Type B pancreatic cell (in vitro differentiated cells): ENCODE data around the gene GJC1. TPM values are rescaled to one million over a fixed set of nuclear protein-coding genes. Genes with fewer than 3 reads are reported as not detected.

Experiments
- DNase-seq: peaks from one replicate; pipeline ENCODE4 v3.0.0; 2021; ENCODE audit warnings: mixed read lengths; ENCODE audit not compliant: unreplicated experiment; ENCODE audit errors: extremely low spot score
- H3K27ac Mint-ChIP-seq: 2 replicates; pipeline ENCODE4 v1.8.0; 2021; ENCODE audit warnings: mild to moderate bottlenecking, mixed read lengths
- H3K27me3 Mint-ChIP-seq: 2 replicates; pipeline ENCODE4 v1.8.0; 2021; ENCODE audit warnings: mixed read lengths
- H3K36me3 Mint-ChIP-seq: 2 replicates; pipeline ENCODE4 v1.8.0; 2021; ENCODE audit warnings: mixed read lengths
- H3K4me1 Mint-ChIP-seq: one replicate; pipeline ENCODE4 v1.8.0; 2021; ENCODE audit warnings: mixed read lengths; ENCODE audit not compliant: unreplicated experiment
- H3K4me3 Mint-ChIP-seq: 2 replicates; pipeline ENCODE4 v1.8.0; 2021; ENCODE audit warnings: mild to moderate bottlenecking, mixed read lengths
- H3K9me3 Mint-ChIP-seq: 2 replicates; pipeline ENCODE4 v1.8.0; 2021; ENCODE audit warnings: mixed read lengths
- CTCF ChIP-seq: fragments of 200-600 bp; sonication (generic); conservative IDR thresholded peaks from 2 replicates; pipeline ENCODE4 v1.5.0; 2021; ENCODE audit warnings: antibody characterized with exemption, mild to moderate bottlenecking
- total RNA-seq: library from RNA; stranded (reverse); gene quantifications from 2 replicates; pipeline ENCODE4 v1.2.1, GENCODE V29; 2021; ENCODE audit warnings: low replicate concordance

The GJC1 gene
- total RNA-seq, 1 donor from 2014 or later = 62.6 TPM

- Mint-ChIP-seq H3K9me3 (no peaks in the 10 kb centered on the region), H3K4me3 (no peak overlapping the region), H3K27me3 (no peaks in the 10 kb centered on the region), H3K36me3 (peaks cover 38% of the 10 kb centered on the region), H3K4me1 (peaks cover 4% of the 10 kb centered on the region), H3K27ac (no peak overlapping the region)
- DNase-seq = no peak
- TF ChIP-seq CTCF = no peak
Measured at GRCh38 chr17:44850612-44851011, 20.5 kb upstream of the GJC1 start.

- no peak for DNase-seq
- no peaks in the 10 kb centered on the region for H3K9me3 Mint-ChIP-seq
- H3K4me3 Mint-ChIP-seq = no peak overlapping the region
- no peak overlapping the region for H3K27ac Mint-ChIP-seq
- H3K4me1 Mint-ChIP-seq = peaks cover 4% of the 10 kb centered on the region
- peaks cover 37% of the 10 kb centered on the region for H3K36me3 Mint-ChIP-seq
- no peak for TF ChIP-seq CTCF
- H3K27me3 Mint-ChIP-seq = no peaks in the 10 kb centered on the region
Measured at GRCh38 chr17:44850025-44850424, 19.9 kb upstream of the GJC1 start.

DNA sequence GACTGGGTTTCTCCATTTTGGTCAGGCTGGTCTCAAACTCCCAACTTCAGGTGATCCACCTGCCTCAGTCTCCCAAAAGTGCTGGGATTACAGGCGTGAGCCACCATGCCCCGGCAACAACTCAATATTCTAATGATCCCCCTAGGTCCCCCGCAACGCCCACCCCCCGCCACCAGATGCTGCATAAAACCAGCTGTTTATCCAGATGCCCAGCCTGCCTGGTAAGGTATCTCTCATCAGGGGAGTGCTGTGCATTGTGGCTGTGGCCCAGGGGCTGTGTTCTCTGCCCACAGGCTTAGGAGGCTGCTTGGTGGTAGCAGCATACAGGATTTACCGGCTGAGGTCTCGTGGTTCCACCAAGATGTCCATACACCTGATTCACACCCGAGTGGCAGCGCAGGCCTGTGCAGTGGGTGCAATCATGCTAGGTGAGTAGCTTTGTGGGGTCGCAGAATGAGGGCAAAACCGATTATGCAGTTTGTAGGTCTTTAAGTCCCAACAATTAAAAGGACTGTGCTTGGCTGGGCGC, 18.9 kb upstream of the GJC1 start:
- no peak overlapping the region for H3K27ac Mint-ChIP-seq
- no peaks in the 10 kb centered on the region for H3K9me3 Mint-ChIP-seq

DNA sequence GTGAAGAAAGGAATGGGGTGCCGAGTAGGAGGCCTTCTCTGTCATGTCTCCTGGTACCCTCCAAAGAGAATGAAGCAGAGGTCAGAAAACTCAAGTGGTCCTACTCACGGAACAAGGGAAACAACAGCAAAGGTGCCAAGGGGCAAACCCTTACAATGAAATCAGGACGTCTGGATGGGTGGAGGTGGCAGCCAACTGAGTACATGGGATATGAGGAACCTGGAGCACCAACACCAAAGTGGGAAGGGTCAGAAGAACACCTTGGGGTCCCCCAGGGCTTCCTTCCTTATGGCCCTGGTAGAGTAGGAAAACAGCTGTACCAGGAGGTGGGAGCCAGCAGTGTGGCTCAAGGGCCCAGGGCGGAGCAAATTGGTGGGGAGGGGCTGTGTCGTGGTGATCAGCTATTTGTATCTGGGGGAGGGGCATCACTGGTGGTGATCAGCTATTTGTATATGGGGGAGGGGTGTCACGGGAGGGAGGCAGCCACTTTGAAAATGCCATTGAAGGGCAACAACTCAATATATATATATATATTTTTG, 18.2 kb upstream of the GJC1 start:
- H3K27ac Mint-ChIP-seq = no peak overlapping the region
- no peak overlapping the region for H3K4me3 Mint-ChIP-seq
- peaks cover 26% of the 10 kb centered on the region for H3K36me3 Mint-ChIP-seq
- no peaks in the 10 kb centered on the region for H3K27me3 Mint-ChIP-seq
- TF ChIP-seq CTCF = no peak
- H3K9me3 Mint-ChIP-seq = no peaks in the 10 kb centered on the region
- DNase-seq = no peak
- H3K4me1 Mint-ChIP-seq = peaks cover 4% of the 10 kb centered on the region

More for the DNA sequence above, 18.9 kb upstream of the GJC1 start:
- no peak for TF ChIP-seq CTCF
- no peak for DNase-seq
- Mint-ChIP-seq H3K4me1 (peaks cover 4% of the 10 kb centered on the region), H3K27me3 (no peaks in the 10 kb centered on the region), H3K36me3 (peaks cover 30% of the 10 kb centered on the region), H3K4me3 (no peak overlapping the region)

GRCh38 chr17:44847586-44847985, 17.5 kb upstream of the GJC1 start, which contains the start of gene HIGD1B:
HIGD1B (plus strand) TSS chr17:44847883; CDS start chr17:44848153, 270 bp downstream.
- Mint-ChIP-seq H3K4me1 (peaks cover 10% of the 10 kb centered on the region), H3K4me3 (no peak within 1 kb of the TSS), H3K27me3 (peaks cover 4% of the 10 kb centered on the region), H3K27ac (no peak within 1 kb of the TSS), H3K9me3 (no peaks in the 10 kb centered on the region), H3K36me3 (peaks cover 25% of the 10 kb centered on the region)
- TF ChIP-seq CTCF = no peak
- DNase-seq = no peak
